Measurements from ENCODE around the gene DNAH5. TPM values are rescaled to one million over a fixed set of nuclear protein-coding genes. Genes with fewer than 3 reads are reported as not detected.

DNAH5 gene
- total RNA-seq, 1 donor from 2014 or later: 0.12 TPM

- Mint-ChIP-seq H3K36me3 (ENCODE audit: low read depth) (no peaks in the 10 kb centered on the region), H3K27me3 (ENCODE audit: low read depth) (no peaks in the 10 kb centered on the region), H3K27ac (ENCODE audit: unreplicated experiment) (no peak overlapping the region), H3K4me1 (no peaks in the 10 kb centered on the region), H3K9me3 (no peaks in the 10 kb centered on the region), H3K4me3 (no peak overlapping the region)
- DNase-seq (ENCODE audit: low read depth, low spot score): no peak
- no peak for TF ChIP-seq CTCF (conservative IDR thresholded peaks at IDR 0.05)
Observed at GRCh38 chr5:13766236-13766635, 178.3 kb downstream of the DNAH5 start.

- no peaks in the 10 kb centered on the region for H3K4me1 Mint-ChIP-seq
- H3K36me3 Mint-ChIP-seq (ENCODE audit: low read depth): no peaks in the 10 kb centered on the region
- no peak overlapping the region for H3K4me3 Mint-ChIP-seq
- no peak for TF ChIP-seq CTCF (conservative IDR thresholded peaks at IDR 0.05)
- no peaks in the 10 kb centered on the region for H3K9me3 Mint-ChIP-seq
- H3K27me3 Mint-ChIP-seq (ENCODE audit: low read depth): no peaks in the 10 kb centered on the region
- DNase-seq (ENCODE audit: low read depth, low spot score): no peak
- H3K27ac Mint-ChIP-seq (ENCODE audit: unreplicated experiment): no peak overlapping the region
Observed at GRCh38 chr5:13763719-13764118, 180.8 kb downstream of the DNAH5 start.

GRCh38 chr5:13749766-13750165 lies 194.7 kb downstream of the DNAH5 start:
- no peak for DNase-seq (ENCODE audit: low read depth, low spot score)
- TF ChIP-seq CTCF (conservative IDR thresholded peaks at IDR 0.05): no peak
- no peaks in the 10 kb centered on the region for H3K9me3 Mint-ChIP-seq
- no peaks in the 10 kb centered on the region for H3K27me3 Mint-ChIP-seq (ENCODE audit: low read depth)
- no peaks in the 10 kb centered on the region for H3K36me3 Mint-ChIP-seq (ENCODE audit: low read depth)
- no peak overlapping the region for H3K27ac Mint-ChIP-seq (ENCODE audit: unreplicated experiment)
- H3K4me3 Mint-ChIP-seq: no peak overlapping the region
- H3K4me1 Mint-ChIP-seq: no peaks in the 10 kb centered on the region

- no peak for TF ChIP-seq CTCF (conservative IDR thresholded peaks at IDR 0.05)
- Mint-ChIP-seq H3K27me3 (ENCODE audit: low read depth) (no peaks in the 10 kb centered on the region), H3K4me1 (no peaks in the 10 kb centered on the region)
Observed at GRCh38 chr5:13746026-13746425, 198.5 kb downstream of the DNAH5 start.

GRCh38 chr5:13745508-13745907 lies 199.0 kb downstream of the DNAH5 start:
- H3K27ac Mint-ChIP-seq (ENCODE audit: unreplicated experiment): no peak overlapping the region
- no peak overlapping the region for H3K4me3 Mint-ChIP-seq
- H3K36me3 Mint-ChIP-seq (ENCODE audit: low read depth): no peaks in the 10 kb centered on the region
- no peaks in the 10 kb centered on the region for H3K4me1 Mint-ChIP-seq
- no peak for DNase-seq (ENCODE audit: low read depth, low spot score)
- no peak for TF ChIP-seq CTCF (conservative IDR thresholded peaks at IDR 0.05)
- no peaks in the 10 kb centered on the region for H3K27me3 Mint-ChIP-seq (ENCODE audit: low read depth)
- H3K9me3 Mint-ChIP-seq: peaks cover 2% of the 10 kb centered on the region

More at GRCh38 chr5:13746026-13746425, 198.5 kb downstream of the DNAH5 start:
- H3K36me3 Mint-ChIP-seq (ENCODE audit: low read depth): no peaks in the 10 kb centered on the region
- peaks cover 2% of the 10 kb centered on the region for H3K9me3 Mint-ChIP-seq
- no peak for DNase-seq (ENCODE audit: low read depth, low spot score)
- no peak overlapping the region for H3K4me3 Mint-ChIP-seq
- H3K27ac Mint-ChIP-seq (ENCODE audit: unreplicated experiment): no peak overlapping the region

GRCh38 chr5:13740471-13740870 lies 204.0 kb downstream of the DNAH5 start:
- Mint-ChIP-seq H3K27ac (ENCODE audit: unreplicated experiment) (no peak overlapping the region), H3K4me3 (no peak overlapping the region), H3K4me1 (no peaks in the 10 kb centered on the region), H3K27me3 (ENCODE audit: low read depth) (no peaks in the 10 kb centered on the region), H3K9me3 (peaks cover 5% of the 10 kb centered on the region), H3K36me3 (ENCODE audit: low read depth) (no peaks in the 10 kb centered on the region)
- TF ChIP-seq CTCF (conservative IDR thresholded peaks at IDR 0.05): no peak
- DNase-seq (ENCODE audit: low read depth, low spot score): no peak

Measured in neural crest cell (in vitro differentiated cells).